ENCODE results near the gene GRM4.

GRM4 gene

DNA sequence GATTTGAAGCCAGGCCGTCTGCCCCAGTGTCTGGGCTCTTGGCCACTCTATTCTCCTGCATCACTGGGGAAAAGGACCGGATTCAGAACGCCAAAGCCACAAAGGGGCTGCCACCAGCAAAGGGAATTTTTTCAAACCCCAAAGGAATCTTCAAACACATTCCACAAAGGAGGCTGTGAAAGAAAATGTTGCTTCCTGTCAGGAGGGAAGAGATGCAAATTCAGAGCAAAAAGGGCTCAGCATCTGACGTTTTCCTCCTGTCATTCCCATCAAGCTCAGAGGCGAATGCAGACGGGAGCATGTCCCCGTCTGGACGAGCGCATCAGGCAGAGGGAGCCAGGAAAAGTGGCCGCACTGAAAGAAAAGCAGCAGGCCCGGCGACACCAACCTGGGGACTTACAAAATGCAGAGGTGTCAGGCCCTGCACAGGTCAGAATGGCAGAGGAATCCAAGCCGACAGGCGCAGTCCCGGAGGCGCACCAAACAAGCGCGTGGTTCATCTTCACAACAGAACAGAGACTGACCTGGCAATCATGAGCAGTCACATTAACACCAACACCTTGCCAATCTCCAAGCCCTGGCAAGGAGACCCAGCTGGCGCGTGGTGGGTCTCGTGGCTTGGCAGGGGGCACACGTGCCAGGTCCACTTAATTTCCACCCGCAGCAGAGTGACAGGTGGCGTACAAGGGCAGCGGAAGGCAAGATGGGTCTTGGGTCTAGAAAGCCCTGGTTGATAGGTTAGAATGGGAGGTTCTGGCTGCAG is 62.8 kb downstream of the GRM4 start:
- no peak for DNase-seq

DNA sequence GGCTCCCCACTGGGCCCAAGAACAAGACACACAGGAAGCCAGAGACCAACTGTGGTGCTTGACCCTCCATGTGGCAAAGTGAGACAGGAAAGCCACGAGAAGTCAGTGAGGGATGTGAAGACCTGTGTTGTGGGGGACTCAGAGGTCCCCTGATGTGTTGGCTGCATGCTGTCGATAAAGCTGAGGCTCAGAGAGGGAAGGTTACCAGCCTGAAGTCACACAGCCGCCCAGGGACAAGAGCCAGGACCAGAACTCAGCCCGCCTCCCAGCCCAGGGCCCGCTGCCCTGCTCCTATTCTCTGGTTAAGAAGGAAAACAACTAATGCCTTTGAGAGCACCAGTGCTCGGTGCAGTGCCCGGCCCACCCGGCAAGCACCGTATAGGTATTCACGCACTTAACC is 63.5 kb downstream of the GRM4 start:
- DNase-seq, result no peak

DNA sequence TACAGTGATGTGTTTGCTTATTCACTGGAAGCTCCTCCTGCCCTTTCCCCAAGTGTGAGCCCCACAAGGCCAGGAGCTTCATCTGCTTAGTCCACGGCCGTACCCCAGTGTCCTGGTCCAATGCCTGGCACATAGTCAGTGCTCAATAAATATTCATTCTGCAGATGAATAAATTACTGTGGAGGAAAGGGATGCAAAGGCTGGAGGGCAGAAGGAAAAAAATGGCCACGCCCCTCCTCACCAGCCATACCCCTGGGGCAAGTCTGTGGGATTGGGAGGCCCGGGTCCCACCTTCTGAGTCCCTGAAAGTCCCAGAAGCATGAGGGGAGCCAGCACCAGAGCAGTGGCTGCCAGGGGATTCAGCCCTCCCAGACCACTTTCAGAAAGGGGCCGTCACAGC is 65.5 kb downstream of the GRM4 start:
- no peak for DNase-seq

DNA sequence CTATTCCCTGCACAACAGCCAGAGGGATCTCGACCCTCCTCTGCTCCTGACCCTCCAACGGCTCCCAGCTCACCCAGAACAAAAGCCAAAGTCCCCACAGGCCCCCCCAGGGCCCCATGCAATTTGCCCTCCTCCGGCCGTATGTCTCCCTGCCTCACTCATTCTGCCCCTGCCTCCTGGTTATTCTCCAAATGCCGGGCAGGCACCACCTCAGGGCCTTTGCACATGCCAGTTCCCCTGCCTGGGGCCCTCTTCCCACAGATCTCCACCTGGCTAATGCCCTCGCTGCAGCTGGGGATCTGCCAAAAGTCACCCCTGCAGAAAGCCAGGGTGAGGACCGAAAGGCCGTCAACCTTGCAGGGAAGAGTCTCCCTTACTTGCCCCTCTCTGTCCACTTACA is 66.0 kb downstream of the GRM4 start:
- no peak for DNase-seq

DNA sequence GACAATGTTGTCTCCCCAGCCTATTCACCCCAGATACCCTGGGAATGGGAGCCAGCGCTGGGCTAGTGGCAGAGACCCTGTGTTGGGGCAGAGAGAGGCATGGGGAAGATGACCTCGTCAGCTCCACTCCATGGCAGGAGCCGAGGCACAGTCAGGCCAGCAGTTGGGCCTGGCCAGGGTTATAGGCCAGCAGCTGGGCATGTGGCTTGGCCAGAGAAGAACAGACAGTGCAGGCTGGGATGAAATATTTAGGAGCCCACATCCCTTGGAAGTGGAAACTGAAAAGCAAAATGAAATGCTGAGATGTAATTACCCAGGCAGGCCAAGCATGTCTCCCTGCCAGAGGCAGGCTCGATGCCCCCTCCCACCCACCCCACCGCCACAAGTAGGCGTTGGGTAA is 70.0 kb downstream of the GRM4 start:
- no peak for DNase-seq

DNA sequence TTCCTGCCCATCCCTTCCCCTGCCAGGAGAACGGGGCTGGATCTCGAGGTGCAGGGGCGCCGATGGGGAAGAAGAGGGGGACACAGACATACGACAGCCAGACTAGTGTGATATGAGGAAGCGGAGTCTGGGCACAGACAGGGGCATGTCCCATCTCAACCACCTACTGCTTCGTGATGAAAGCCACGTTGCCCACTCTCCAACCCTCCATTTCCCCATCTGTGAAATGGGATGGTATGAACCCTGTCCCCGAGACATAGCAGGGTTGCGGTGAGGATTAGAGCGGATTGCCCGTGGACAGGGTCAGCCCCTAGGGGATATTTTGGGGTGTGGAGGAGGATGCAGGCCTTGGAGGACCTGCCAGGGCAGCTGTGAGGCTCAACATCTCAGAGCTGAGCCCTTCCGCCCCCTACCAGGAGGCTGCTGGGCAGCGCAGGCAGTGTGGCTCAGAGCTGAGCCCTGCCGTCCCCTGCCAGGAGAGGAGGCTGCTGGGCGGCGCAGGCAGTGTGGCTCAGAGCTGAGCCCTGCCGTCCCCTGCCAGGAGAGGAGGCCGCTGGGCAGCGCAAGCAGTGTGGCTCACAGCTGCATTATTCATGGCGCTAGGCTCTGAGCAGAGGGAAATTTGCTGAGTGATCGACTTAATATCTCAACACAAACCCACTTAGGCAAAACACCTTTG is 71.7 kb downstream of the GRM4 start:
- no peak for DNase-seq

DNA sequence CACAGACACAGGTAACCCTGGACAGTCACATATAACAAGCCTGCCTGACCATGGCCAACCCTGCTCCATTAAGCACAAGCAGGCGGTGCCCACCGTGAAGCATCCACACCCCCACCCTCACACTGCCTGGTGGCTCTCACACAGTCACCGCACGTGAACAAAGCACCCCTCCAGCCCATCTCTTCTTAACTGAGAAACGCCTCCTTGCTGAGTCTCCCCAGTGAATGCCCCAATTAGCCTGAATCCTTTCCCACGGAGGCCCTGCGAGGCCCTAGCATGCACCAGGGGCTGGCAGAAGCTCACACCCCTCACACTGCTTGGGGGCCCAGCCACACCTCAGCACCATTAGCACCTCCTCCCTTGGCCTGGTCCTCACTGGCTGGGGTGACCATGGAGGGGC is 72.3 kb downstream of the GRM4 start:
- no peak for DNase-seq

DNA sequence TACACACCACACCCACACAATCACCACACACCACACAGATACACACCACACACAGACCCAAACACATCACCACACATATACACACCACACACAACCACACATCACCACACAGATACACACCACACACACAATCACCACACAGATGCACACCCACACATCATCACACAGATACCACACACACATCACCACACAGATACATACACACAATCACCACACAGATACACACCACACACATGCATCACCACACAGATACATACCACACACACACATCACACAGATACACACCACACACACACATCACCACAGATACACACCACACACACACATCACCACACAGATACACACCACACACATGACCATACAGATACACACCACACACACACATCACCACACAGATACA is 73.2 kb downstream of the GRM4 start:
- no peak for DNase-seq

DNA sequence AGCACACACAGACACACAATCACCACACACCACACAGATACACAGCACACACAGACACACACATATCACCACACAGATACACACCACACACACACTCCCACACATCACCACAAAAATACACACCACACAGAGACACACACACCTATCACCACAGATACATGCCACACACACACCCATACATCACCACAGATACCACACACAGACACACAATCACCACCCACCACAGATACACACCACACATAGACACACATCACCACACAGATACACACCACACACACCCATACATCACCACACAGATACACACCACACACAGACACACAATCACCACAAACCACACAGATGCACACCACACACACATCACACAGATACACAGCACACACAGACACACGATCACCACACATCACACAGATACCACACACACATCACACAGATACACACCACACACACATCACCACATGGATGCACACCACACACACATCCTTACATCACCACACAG is 74.0 kb downstream of the GRM4 start:
- no peak for DNase-seq

DNA sequence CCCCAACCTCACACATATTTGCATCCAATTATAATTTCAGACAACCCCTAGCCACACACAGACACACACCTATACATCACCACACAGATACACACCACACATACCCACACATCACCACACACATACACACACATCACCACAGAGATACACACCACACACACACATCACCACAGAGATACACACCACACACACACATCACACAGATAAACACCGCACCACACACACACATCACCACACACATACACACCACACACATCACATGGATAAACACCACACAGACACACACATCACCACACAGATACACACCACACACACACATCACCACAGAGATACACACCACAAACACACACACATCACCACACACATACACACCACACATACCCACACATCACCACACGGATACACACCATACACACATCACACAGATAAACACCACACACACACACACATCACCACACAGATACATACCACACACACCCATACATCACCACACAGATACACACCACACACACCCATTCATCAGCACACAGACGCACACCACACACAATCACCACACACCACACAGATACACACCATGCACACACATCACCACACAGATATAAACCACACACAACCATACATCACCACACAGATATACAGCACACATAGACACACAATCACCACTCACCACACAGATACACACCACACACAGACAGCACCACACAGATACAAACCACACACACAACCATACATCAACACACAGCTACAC is 74.6 kb downstream of the GRM4 start:
- DNase-seq, result no peak

DNA sequence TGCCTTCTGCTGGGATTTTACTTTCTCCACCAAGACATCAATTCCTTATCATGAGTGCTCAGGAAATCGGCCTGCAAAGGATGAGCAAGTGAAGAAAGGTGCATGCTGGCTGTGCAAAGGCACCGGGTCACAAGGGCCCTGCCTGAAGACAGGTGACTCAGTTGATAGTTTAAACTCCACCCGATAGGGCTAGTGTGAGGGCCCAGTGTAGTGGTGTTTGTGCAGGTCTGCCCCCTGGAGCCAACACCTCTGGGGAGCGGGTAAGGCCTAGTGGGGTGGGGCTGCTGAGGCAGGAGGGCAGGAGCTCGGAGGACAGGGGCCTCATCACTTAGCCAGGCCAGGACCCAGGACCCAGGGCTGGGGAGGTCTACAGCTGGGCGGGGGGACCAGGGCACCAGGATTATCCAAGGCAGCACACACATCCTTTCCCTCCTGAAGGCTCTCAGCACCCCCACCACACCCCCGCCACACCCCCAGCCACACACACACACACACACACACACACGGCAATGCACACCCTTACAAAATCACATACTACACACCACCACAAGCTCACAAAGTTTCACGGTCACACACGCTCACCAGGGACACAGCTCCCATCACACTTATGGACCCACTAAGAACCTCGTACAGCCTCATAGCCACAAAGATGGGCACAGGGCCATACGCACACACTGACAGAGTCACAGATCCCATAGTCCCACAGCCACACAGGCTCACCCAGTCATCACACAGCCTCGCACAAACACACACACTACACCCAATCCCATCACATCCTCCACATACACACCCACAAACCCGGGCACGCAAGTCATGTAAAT is 75.4 kb downstream of the GRM4 start:
- DNase-seq, result no peak

DNA sequence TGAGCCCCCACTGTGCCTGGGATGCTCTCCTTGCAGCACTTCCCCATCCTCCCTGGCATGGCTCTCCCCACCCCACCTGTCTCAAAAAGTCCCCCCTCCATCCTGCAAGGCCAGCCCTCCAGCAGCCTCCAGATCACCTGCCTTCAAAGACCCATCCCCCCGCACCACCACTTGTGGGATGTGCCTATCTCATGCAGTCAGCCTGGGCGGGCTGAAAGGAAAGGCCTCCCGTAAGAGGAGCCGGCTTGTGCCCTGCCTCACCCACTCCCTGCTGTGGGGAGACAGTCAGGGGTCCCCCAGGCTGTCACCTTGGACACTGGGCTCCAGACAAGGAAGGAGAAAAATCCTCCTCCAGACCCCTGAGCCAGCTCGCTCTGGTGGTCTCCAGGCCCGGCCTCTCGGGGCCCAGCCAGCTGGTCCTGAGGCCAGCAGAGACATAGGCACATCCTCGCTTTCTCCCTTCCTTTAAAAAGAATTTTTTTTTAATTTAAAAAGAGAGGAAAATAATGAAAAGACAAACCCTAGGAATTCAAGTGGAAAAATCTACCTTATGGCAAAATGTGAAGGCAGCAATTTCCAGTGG is 77.3 kb downstream of the GRM4 start:
- no peak for DNase-seq

DNA sequence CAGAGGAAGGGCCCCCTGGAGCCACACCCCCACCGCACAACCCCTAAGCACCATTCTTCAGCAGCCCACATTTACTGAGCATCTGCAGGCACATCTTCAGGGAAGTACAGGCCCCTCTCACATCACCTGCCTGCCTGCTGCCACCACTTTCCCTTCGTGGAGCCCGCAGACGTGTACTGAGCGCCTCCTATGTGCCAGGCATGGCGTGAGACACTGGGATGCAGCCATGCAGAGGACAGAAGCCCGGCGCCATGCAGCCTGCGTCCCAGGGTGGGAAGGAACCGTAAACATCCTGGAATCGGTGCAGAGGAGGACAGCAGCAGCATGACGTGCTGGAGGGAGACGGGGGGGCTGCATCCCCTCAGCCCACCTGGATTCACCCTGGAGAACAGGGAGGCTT is 78.1 kb downstream of the GRM4 start:
- DNase-seq, result no peak

DNA sequence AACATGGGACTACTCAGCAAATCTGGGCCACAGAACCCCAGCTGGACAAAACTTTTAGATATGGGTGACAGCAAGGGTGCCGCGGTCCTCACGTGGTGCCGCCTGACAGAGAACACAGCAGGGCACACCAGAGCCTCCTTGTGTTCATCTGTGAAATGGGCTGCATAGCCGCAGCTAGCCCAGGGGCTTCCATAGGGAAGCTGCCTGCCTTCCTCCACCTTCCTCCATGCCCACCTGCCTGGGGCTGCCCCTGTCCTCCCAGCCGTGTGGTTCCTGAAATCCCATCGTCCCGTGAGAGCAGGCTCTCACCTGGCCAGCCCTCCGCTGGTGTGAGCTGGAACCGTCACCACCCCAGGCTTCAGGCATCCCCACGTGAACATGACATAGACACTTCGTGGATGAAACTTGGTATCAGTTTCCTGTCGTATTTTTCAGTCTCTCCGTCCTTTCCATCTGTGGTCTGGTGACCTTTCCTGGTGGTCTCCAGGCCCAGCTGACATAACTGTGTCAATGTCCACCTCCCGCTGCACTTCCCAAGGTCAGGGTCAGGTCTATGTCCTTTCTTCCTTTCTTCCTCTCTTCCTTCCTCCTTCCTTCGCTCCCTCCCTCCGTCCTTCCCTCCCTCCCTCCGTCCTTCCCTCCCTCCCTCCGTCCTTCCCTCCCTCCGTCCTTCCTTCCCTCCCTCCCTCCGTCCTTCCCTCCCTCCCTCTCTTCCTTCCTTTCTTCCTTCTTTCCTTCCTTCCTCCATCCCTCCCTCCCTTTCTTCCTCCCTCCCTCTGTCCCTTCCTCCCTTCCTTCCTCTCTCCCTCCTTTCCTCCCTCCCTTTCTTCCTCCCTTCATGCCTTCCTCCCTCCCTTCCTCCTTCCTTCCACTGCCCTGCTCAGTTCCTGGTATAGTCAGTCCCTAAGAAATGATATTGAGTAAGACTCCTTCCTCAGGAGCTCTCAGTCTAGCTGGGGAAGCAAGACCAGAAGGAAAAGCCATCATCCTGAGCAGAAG is 78.8 kb downstream of the GRM4 start:
- no peak for DNase-seq

DNA sequence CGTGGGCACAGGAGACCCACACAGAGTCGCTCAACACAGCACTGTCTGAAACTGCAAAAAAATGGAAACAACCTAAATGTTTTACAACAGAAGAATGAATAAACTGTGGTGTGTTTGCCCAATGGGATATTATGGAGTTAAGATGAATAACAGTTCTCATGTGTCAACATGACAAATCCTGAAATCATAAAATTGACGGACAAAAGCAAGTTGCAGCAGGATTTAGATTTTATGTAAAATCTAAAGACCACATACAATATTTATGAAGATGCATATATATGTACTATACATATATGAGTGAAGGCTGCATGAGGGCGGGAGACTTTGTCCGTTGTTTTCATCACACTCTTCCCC is 79.7 kb downstream of the GRM4 start:
- no peak for DNase-seq

DNA sequence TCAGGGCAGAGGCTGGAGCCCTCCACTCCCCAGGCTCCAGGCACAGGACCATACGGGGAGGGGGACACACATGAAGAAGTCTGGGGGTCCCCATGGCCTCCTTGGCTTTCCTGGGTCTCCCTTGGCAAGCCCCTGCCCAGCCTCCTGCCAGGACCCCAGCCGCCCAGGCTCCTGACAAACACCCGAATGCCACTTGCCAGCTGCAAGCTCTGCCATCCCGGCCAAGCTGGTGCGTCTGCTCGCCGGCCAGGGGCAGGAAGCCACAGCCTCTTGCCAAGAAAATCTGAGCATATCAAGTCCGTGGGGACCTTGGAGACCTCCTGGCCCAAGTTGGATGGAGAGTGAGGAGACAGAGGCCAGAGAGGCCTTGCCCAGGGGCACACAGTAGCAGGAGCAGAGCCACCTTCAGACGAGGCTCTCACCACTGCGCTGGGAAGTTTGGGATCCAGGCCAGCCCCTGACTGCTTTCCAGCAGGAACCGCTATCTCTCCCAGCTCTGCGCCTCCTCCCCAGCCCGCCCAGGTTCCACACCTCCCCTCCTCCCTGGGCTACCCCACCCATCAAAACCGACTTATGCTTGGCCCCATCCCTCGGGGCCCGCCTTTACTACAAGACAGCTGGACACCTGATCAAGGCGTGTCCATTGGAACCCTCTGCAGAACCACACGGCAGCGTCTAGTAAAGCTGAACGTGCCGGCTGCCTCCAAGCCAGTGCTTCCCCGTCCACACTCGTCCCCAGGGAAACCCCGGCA is 80.2 kb downstream of the GRM4 start:
- DNase-seq, result no peak

DNA sequence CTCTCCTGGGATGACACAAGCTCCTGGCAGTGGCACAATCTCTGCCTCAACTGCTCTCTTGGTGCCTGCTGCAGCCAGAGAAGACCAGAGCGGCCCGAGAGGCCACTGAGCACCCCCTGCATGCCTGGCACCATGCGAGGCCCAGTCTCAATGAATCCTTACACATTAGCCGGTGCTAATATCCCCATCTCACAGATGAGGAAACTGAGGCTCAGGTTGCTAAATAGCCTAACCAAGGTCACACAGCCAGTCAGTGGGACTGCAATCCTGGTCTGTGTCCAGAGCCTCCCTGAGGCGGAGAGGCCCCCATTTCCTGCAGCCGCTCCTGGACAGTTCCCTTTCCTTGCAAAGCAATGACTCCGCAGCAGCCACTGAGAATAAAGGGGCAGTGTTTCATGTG is 81.2 kb downstream of the GRM4 start:
- DNase-seq, result no peak

DNA sequence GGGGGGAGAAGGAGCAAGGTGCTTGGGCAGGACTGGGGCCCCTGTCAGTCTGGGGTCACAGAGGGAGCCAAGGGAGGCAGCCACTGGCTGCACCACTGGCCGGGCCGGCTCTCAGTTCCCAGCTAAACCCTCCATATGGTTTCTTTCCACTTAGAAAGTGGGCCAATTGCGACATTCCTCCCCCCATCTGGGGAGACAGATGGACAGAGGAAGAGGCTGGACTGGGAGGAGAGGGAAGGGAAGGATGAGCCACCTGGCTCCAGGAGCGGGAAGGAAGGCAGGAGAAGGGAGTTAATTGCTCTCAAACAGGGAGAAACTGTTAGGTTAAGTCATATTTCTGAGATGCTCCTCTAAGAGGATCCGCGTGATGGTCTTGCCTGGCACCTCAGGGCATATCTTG is 82.2 kb downstream of the GRM4 start:
- DNase-seq, result no peak

DNA sequence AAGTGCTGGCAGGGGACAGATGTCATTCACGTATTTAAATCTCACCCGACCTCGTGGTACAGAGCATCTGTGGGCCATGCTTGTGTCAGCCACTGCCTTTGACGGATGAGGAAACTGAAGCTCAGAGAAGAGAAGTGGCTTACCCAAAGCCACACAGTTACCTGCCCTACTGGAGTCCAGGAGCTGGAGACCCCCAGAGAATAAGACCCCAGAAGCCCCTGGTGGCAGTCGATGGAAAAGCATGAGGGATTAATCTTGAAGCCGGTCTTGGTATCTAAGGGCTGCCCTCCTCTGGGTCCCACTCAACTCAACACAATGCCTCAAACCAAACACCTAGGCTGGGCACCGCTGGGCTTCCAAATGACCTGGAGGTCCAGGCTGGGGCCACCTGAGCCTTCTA is 83.1 kb downstream of the GRM4 start:
- DNase-seq, result no peak

DNA sequence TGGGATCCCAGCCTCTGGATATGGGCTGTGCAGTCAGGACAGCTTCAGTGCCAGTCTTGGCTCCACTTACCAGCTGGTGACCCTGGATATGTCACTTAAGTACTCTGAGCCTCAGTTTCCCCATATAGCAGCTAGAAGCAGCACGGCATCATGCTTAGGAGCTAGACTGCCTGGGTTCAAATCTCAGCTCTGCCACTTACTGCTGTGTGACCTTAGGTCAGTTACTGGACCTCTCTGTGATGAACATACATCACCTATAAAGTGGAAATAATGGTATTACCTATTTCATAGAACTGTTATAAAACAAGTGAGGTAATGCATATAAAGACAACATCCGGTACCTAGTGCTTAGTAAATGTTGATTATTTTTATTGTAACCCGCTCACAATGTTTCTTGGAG is 83.7 kb downstream of the GRM4 start:
- DNase-seq, result no peak

DNA sequence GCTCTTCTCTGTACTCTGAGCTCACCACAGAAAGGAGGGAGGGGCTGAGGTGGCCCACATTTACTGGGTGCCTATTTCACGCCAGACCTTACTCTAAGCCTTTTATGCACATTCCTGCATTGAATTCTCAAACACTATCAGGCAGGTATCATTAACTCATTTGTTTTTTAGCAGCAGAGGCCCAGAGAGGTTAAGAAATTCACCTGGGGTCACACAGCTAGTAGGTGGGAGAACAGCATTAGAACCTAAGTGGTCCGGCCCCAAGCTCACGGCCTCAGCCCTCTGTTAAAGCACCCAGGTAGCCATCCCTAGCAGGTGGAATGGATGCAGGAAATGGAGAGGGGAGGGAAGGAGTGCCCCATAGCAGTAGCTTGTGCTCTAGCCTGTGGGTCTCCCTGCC is 84.5 kb downstream of the GRM4 start:
- DNase-seq, result no peak
